ENCODE measurements around the gene PPM1H. TPM values are rescaled to one million over a fixed set of nuclear protein-coding genes. Genes with fewer than 3 reads are reported as not detected.

PPM1H gene
- total and polyA plus RNA-seq, 2 donors = 1.4 to 6.5 TPM

DNA sequence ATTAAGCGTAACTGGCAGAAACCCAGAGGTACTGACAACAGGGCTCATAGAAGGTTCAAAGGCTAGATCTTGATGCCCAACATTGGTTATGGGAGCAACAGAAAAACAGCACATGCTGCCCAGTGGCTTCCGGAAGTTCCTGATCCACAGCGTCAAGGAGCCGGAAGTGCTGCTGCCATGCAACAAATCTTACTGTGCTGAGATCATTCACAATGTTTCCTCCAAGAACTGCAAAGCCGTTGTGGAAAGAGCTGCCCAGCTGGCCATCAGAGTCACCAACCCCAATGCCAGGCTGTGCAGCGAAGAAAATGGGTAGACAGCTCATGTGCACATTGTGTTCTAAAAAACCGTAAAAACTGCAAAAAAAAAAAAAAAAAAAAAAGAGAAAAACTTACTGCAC lies 276.0 kb downstream of the PPM1H start:
- DNase-seq (ENCODE audit: extremely low spot score) = no peak
- Histone ChIP-seq H3K27ac (ENCODE audit: low read depth) (no peak overlapping the region), H3K36me3 (ENCODE audit: insufficient read depth) (no peaks in the 10 kb centered on the region), H3K4me1 (ENCODE audit: insufficient read depth) (no peaks in the 10 kb centered on the region), H3K4me3 (ENCODE audit: low read depth, low read length) (no peak overlapping the region)
- WGBS = 85% methylated on average over 7 of the region's 7 CpGs

DNA sequence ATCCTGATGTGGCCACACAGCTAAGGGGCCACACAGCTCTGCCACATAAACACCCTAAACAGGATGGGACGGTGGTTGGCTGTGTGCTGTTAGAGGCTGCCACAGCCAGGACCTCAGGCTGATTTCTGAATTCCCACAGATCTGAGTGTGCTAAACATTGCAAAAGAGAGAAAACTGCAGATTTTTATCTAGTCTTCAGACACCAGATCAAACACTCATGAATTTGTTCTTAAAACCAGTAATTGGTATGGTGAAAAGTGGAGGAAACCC lies 277.7 kb downstream of the PPM1H start:
- no peak for DNase-seq (ENCODE audit: extremely low spot score)
- Histone ChIP-seq H3K4me1 (ENCODE audit: insufficient read depth) (no peaks in the 10 kb centered on the region), H3K36me3 (ENCODE audit: insufficient read depth) (no peaks in the 10 kb centered on the region), H3K4me3 (ENCODE audit: low read depth, low read length) (no peak overlapping the region), H3K27ac (ENCODE audit: low read depth) (no peak overlapping the region)
- 77% methylated on average over 1 of the region's 1 CpG for WGBS

GRCh38 chr12:62656591-62657362 lies 278.2 kb downstream of the PPM1H start:
- Histone ChIP-seq H3K36me3 (ENCODE audit: insufficient read depth) (no peaks in the 10 kb centered on the region), H3K4me3 (ENCODE audit: low read depth, low read length) (no peak overlapping the region), H3K27ac (ENCODE audit: low read depth) (no peak overlapping the region), H3K4me1 (ENCODE audit: insufficient read depth) (no peaks in the 10 kb centered on the region)
- DNase-seq (ENCODE audit: extremely low spot score) = no peak
- WGBS = 88% methylated on average over 6 of the region's 6 CpGs

- DNase-seq (ENCODE audit: extremely low spot score) = no peak
- 79% methylated on average over 8 of the region's 8 CpGs for WGBS
- no peak overlapping the region for H3K27ac ChIP-seq (ENCODE audit: low read depth)
- no peaks in the 10 kb centered on the region for H3K36me3 ChIP-seq (ENCODE audit: insufficient read depth)
- no peaks in the 10 kb centered on the region for H3K4me1 ChIP-seq (ENCODE audit: insufficient read depth)
- no peak overlapping the region for H3K4me3 ChIP-seq (ENCODE audit: low read depth, low read length)
Measured at GRCh38 chr12:62655666-62656151, 279.2 kb downstream of the PPM1H start.

DNA sequence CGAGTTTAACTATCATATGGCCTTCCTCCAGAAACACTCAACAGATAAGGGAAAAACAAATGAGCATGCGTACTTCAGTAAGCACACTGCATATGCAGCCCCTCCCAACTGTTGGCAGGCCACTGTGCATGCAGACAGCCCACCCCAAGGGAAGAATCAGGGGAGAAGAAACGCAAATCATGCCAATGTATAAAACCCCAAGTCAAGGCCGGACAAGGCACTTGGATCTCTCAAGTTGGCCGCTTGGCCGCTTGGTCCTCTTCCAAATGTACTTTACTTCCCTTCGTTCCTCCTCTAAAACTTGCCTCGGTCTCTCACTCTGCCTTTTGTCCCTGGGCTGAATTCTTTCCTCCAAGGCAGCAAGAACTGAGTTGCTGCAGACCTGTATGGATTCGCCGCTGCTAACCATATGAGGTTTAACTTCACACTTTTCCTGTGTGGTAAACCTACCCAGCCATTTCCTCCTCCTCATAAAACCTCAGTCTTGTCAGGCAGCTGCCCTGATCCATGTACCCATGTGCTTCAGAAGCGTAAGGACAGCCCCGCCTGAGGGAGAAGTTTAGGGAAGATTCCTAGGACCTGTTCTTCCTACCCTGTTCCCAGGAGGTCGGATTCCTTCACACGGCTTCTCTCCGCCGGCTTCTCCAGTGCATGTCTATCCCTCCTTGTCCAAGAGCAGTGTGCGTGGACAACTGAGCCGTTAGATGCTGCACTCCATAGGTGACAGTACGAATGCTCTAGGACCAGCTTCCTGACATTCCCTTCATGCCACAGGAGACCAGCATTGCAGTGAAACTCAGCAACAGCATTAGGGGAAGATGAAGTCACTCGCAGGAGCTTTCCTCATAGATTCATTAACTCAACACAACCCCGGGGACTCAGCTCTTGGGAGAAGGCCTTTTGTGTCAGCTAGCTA lies 280.4 kb downstream of the PPM1H start:
- Histone ChIP-seq H3K4me3 (ENCODE audit: low read depth, low read length) (no peak overlapping the region), H3K4me1 (ENCODE audit: insufficient read depth) (no peaks in the 10 kb centered on the region), H3K27ac (ENCODE audit: low read depth) (no peak overlapping the region), H3K36me3 (ENCODE audit: insufficient read depth) (no peaks in the 10 kb centered on the region)
- WGBS = 91% methylated on average over 21 of the region's 21 CpGs
- DNase-seq (ENCODE audit: extremely low spot score) = no peak

DNA sequence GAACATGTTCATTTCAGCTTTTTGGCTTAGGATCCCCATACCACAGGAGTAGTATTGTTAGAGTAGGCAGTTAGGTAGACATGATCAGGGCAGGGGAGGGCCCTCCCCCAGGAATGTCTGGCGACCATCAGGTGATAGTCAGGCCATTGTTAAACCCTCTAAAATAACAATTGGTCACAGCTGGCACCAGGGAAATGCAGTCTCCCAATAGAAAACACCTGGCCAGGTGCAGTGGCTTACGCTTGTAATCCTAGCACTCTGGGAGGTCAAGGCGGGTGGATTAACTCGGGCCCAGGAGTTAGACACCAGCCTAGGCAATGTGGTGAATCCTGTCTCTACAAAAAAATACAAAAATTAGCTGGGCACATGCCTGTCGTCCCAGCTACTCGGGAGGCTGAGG lies 281.2 kb downstream of the PPM1H start:
- DNase-seq (ENCODE audit: extremely low spot score) = no peak
- no peaks in the 10 kb centered on the region for H3K4me1 ChIP-seq (ENCODE audit: insufficient read depth)
- 88% methylated on average over 6 of the region's 6 CpGs for WGBS
- no peaks in the 10 kb centered on the region for H3K36me3 ChIP-seq (ENCODE audit: insufficient read depth)
- H3K27ac ChIP-seq (ENCODE audit: low read depth) = no peak overlapping the region
- no peak overlapping the region for H3K4me3 ChIP-seq (ENCODE audit: low read depth, low read length)

GRCh38 chr12:62653304-62653703 lies 281.6 kb downstream of the PPM1H start:
- Histone ChIP-seq H3K36me3 (ENCODE audit: insufficient read depth) (no peaks in the 10 kb centered on the region), H3K27ac (ENCODE audit: low read depth) (no peak overlapping the region), H3K4me3 (ENCODE audit: low read depth, low read length) (no peak overlapping the region), H3K4me1 (ENCODE audit: insufficient read depth) (no peaks in the 10 kb centered on the region)
- 74% methylated on average over 3 of the region's 3 CpGs for WGBS
- DNase-seq (ENCODE audit: extremely low spot score) = no peak

- DNase-seq (ENCODE audit: extremely low spot score) = no peak
- no peak overlapping the region for H3K4me3 ChIP-seq (ENCODE audit: low read depth, low read length)
- no peaks in the 10 kb centered on the region for H3K4me1 ChIP-seq (ENCODE audit: insufficient read depth)
- no peak overlapping the region for H3K27ac ChIP-seq (ENCODE audit: low read depth)
- H3K36me3 ChIP-seq (ENCODE audit: insufficient read depth) = no peaks in the 10 kb centered on the region
- 94% methylated on average over 2 of the region's 2 CpGs for WGBS
Measured at GRCh38 chr12:62651138-62651537, 283.8 kb downstream of the PPM1H start.

GRCh38 chr12:62649412-62650138 lies 285.4 kb downstream of the PPM1H start:
- no peak for DNase-seq (ENCODE audit: extremely low spot score)
- 35% methylated on average over 4 of the region's 4 CpGs for WGBS

GRCh38 chr12:62647586-62647985 lies 287.4 kb downstream of the PPM1H start:
- Histone ChIP-seq H3K36me3 (ENCODE audit: insufficient read depth) (no peaks in the 10 kb centered on the region), H3K4me1 (ENCODE audit: insufficient read depth) (no peaks in the 10 kb centered on the region), H3K4me3 (ENCODE audit: low read depth, low read length) (no peak overlapping the region), H3K27ac (ENCODE audit: low read depth) (no peak overlapping the region)
- 37% methylated on average over 3 of the region's 3 CpGs for WGBS
- DNase-seq (ENCODE audit: extremely low spot score) = no peak

More at GRCh38 chr12:62649412-62650138, 285.4 kb downstream of the PPM1H start:
- Histone ChIP-seq H3K27ac (ENCODE audit: low read depth) (no peak overlapping the region), H3K36me3 (ENCODE audit: insufficient read depth) (no peaks in the 10 kb centered on the region), H3K4me3 (ENCODE audit: low read depth, low read length) (no peak overlapping the region), H3K4me1 (ENCODE audit: insufficient read depth) (no peaks in the 10 kb centered on the region)

DNA sequence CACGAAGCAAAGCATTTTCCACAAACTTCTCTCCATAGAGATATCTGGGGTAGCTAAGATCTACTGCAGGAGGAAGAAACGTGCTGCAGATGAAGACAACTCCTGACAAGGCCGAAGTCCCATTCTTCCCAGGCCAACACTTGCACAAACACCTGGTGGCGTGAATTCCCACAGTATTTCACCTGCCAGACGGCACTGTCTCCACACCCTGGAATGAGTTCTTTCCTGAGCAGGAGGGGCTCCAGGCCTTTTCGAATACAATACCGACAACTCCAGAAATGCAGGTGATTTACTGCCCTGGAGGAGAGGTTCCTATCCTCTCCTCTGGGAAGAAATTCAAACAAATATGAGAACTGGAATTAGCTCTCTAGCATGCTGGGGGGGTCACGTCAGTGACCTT lies 288.4 kb downstream of the PPM1H start:
- no peaks in the 10 kb centered on the region for H3K4me1 ChIP-seq (ENCODE audit: insufficient read depth)
- H3K27ac ChIP-seq (ENCODE audit: low read depth) = no peak overlapping the region
- DNase-seq (ENCODE audit: extremely low spot score) = no peak
- H3K4me3 ChIP-seq (ENCODE audit: low read depth, low read length) = no peak overlapping the region
- WGBS = 97% methylated on average over 8 of the region's 8 CpGs
- no peaks in the 10 kb centered on the region for H3K36me3 ChIP-seq (ENCODE audit: insufficient read depth)

DNA sequence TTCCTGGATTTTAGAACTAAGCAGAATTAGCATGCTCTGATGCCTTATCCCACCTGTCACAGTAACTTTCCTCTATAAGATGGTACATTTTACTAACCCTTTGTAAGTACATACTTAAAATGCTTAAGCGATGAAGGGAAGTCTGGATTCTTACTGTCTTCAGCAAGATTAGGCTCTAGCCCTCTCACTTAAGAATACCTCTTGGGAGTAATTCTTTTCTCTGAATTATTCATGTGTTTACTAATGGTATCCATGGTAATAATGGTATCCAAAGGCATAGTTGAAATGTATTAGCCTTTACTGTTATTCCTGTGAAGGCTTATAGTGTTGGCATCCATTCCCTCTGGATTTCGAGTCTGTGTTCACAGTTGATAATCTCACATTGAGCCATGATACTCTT lies 291.5 kb downstream of the PPM1H start:
- DNase-seq (ENCODE audit: extremely low spot score) = no peak
- Histone ChIP-seq H3K4me3 (ENCODE audit: low read depth, low read length) (no peak overlapping the region), H3K36me3 (ENCODE audit: insufficient read depth) (no peaks in the 10 kb centered on the region), H3K27ac (ENCODE audit: low read depth) (no peak overlapping the region), H3K4me1 (ENCODE audit: insufficient read depth) (no peaks in the 10 kb centered on the region)
- WGBS = 78% methylated on average over 2 of the region's 2 CpGs

- DNase-seq (ENCODE audit: extremely low spot score) = no peak
- Histone ChIP-seq H3K4me3 (ENCODE audit: low read depth, low read length) (no peak overlapping the region), H3K27ac (ENCODE audit: low read depth) (no peak overlapping the region), H3K4me1 (ENCODE audit: insufficient read depth) (no peaks in the 10 kb centered on the region), H3K36me3 (ENCODE audit: insufficient read depth) (no peaks in the 10 kb centered on the region)
- 59% methylated on average over 2 of the region's 2 CpGs for WGBS
Measured at GRCh38 chr12:62642486-62642885, 292.5 kb downstream of the PPM1H start.

Measured in urinary bladder (tissue), 4 donors.